Mesothelial cell of epicardium (in vitro differentiated cells): ENCODE measurements around the gene PIK3CA. TPM values are rescaled to one million over a fixed set of nuclear protein-coding genes. Genes with fewer than 3 reads are reported as not detected.
A peak's percentile ranks its signal among the peaks of the same experiment; 100 is the strongest.

ENCODE experiments used
- DNase-seq, 2 experiments: peaks; one replicate each; pipeline ENCODE4 v3.0.0; 2021; ENCODE audit warnings: low spot score in 2 of 2; ENCODE audit not compliant: unreplicated experiment in 2 of 2
- H3K27ac Mint-ChIP-seq: 2 replicates; pipeline ENCODE4 v1.8.0; 2021; ENCODE audit warnings: mixed read lengths
- H3K27me3 Mint-ChIP-seq: 2 replicates; pipeline ENCODE4 v1.8.0; 2021; ENCODE audit warnings: low read depth, mixed read lengths
- H3K36me3 Mint-ChIP-seq: 2 replicates; pipeline ENCODE4 v1.8.0; 2021; ENCODE audit warnings: mixed read lengths
- H3K4me1 Mint-ChIP-seq: 2 replicates; pipeline ENCODE4 v1.8.0; 2021; ENCODE audit warnings: mixed read lengths
- H3K4me3 Mint-ChIP-seq: 2 replicates; pipeline ENCODE4 v1.8.0; 2021; ENCODE audit warnings: mild to moderate bottlenecking, moderate library complexity, mixed read lengths
- H3K9me3 Mint-ChIP-seq: 2 replicates; pipeline ENCODE4 v1.8.0; 2021; ENCODE audit warnings: mixed read lengths
- total RNA-seq: library from RNA; stranded (reverse); gene quantifications from 3 replicates; pipeline ENCODE4 v1.2.1, GENCODE V29; 2021
- TF ChIP-seq, protein P1 (sequence below): fragments of 200-600 bp; sonication (generic); IDR thresholded peaks from one replicate; pipeline ENCODE4 v1.5.0; 2021; ENCODE audit warnings: antibody characterized with exemption; ENCODE audit not compliant: unreplicated experiment

Gene PIK3CA
- total RNA-seq, 1 donor from 2014 or later: 22.4 TPM

DNA sequence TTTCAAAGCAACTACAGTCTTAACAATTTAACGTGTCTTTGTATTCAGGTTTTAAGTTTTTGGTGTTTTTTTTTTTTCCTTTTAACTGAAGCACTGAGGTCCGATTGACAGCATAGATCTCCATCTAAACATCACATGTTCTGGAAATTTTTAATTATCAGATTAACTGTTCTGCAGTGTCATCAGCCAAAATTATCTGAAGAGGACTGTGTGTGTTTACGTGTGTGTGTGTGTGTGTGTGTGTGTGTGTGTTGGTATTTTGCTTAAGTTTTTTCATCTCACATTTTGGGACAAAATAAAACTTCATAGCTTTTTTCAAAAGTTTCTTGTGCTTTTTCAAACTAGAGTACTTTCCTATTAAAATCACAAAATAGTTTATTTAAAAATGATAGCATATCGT is 1.8 kb downstream of the PIK3CA start:
- Mint-ChIP-seq H3K9me3 (no peaks in the 10 kb centered on the region), H3K4me3 (peak overlapping the region; percentile 93), H3K27ac (peak overlapping the region; percentile 97), H3K27me3 (no peaks in the 10 kb centered on the region), H3K36me3 (no peaks in the 10 kb centered on the region), H3K4me1 (peaks cover 28% of the 10 kb centered on the region)
- no peak for DNase-seq
- TF ChIP-seq, protein P1, sequence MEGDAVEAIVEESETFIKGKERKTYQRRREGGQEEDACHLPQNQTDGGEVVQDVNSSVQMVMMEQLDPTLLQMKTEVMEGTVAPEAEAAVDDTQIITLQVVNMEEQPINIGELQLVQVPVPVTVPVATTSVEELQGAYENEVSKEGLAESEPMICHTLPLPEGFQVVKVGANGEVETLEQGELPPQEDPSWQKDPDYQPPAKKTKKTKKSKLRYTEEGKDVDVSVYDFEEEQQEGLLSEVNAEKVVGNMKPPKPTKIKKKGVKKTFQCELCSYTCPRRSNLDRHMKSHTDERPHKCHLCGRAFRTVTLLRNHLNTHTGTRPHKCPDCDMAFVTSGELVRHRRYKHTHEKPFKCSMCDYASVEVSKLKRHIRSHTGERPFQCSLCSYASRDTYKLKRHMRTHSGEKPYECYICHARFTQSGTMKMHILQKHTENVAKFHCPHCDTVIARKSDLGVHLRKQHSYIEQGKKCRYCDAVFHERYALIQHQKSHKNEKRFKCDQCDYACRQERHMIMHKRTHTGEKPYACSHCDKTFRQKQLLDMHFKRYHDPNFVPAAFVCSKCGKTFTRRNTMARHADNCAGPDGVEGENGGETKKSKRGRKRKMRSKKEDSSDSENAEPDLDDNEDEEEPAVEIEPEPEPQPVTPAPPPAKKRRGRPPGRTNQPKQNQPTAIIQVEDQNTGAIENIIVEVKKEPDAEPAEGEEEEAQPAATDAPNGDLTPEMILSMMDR: no peak

GRCh38 chr3:179150610-179151009 is 2.5 kb downstream of the PIK3CA start:
- no peaks in the 10 kb centered on the region for H3K9me3 Mint-ChIP-seq
- peaks cover 28% of the 10 kb centered on the region for H3K4me1 Mint-ChIP-seq
- no peak for DNase-seq
- no peaks in the 10 kb centered on the region for H3K36me3 Mint-ChIP-seq
- TF ChIP-seq, protein P1: no peak
- H3K27me3 Mint-ChIP-seq: no peaks in the 10 kb centered on the region
- peak overlapping the region; percentile 36 for H3K4me3 Mint-ChIP-seq
- H3K27ac Mint-ChIP-seq: peak overlapping the region; percentile 41

DNA sequence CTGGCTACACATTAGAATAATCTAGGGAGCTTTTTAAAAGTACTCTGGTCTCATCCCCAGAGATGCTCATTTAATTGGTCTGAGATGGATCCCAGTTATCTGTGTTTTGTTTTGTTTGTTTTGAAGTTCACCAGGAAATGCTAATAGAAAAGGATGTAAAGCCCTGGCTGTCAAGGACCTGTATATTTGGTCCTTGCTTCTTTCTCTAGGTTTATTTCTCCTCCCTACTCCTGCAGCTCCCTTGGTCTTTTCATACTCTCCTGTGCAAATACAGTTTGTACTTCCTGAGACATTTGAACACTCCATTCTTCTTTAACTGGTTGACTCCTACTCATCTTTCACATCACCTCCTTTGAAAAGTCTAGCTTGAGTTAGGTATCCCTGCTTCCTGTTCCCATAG is 3.3 kb downstream of the PIK3CA start:
- H3K9me3 Mint-ChIP-seq: no peaks in the 10 kb centered on the region
- peaks cover 33% of the 10 kb centered on the region for H3K4me1 Mint-ChIP-seq
- H3K4me3 Mint-ChIP-seq: no peak overlapping the region
- no peaks in the 10 kb centered on the region for H3K36me3 Mint-ChIP-seq
- TF ChIP-seq, protein P1: no peak
- H3K27ac Mint-ChIP-seq: no peak overlapping the region
- DNase-seq: no peak
- no peaks in the 10 kb centered on the region for H3K27me3 Mint-ChIP-seq

DNA sequence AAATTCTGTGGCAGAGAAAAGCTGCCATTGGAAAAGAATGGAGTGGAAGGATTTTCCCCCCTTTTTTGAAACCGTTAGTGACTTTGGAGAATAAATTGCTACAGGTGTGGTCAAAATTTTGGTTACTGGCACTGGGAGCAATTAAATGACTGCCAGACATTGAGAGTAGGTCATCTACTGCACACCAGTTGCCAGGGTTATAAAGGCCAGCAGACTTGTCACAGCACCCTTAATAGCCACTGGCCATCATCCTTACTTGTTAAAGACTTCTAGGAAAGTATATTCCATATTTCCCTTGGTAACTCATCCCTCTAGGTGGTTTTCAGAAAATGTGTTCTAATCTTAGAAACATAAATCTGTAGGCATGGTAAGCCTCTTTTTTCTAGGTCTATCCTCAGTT is 8.0 kb downstream of the PIK3CA start:
- H3K27ac Mint-ChIP-seq: peak overlapping the region; percentile 45
- H3K4me1 Mint-ChIP-seq: peaks cover 37% of the 10 kb centered on the region

DNA sequence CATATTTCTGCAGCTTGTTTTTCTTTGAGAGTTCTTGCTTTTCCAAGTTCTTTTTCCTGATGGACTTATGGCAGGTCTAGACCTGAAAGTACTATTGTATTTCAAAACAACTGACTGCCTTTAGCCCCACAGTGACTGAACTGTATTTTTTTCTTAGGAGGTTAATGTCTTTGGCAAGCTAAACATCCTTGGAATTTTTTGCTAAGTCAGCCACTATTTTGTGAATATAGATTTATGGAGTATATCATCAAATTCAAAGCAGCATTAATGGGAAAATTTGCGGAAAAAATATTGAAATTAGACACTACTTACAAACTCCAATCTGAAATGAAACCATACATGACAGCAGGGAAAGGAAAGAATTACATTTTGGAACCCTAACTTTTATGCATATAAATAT is 8.6 kb downstream of the PIK3CA start:
- Mint-ChIP-seq H3K27ac (no peak overlapping the region), H3K36me3 (no peaks in the 10 kb centered on the region), H3K9me3 (no peaks in the 10 kb centered on the region), H3K4me1 (peaks cover 32% of the 10 kb centered on the region), H3K27me3 (no peaks in the 10 kb centered on the region), H3K4me3 (no peak overlapping the region)
- TF ChIP-seq, protein P1: no peak
- DNase-seq: no peak

More for the DNA sequence above, 8.0 kb downstream of the PIK3CA start:
- TF ChIP-seq, protein P1: no peak
- no peak for DNase-seq
- Mint-ChIP-seq H3K4me3 (no peak overlapping the region), H3K9me3 (no peaks in the 10 kb centered on the region), H3K27me3 (no peaks in the 10 kb centered on the region), H3K36me3 (no peaks in the 10 kb centered on the region)
